ENCODE data around the gene RCL1. TPM values are rescaled to one million over a fixed set of nuclear protein-coding genes. Genes with fewer than 3 reads are reported as not detected.

The RCL1 gene
- polyA plus RNA-seq, 1 experiment, result 5.1 TPM

DNA sequence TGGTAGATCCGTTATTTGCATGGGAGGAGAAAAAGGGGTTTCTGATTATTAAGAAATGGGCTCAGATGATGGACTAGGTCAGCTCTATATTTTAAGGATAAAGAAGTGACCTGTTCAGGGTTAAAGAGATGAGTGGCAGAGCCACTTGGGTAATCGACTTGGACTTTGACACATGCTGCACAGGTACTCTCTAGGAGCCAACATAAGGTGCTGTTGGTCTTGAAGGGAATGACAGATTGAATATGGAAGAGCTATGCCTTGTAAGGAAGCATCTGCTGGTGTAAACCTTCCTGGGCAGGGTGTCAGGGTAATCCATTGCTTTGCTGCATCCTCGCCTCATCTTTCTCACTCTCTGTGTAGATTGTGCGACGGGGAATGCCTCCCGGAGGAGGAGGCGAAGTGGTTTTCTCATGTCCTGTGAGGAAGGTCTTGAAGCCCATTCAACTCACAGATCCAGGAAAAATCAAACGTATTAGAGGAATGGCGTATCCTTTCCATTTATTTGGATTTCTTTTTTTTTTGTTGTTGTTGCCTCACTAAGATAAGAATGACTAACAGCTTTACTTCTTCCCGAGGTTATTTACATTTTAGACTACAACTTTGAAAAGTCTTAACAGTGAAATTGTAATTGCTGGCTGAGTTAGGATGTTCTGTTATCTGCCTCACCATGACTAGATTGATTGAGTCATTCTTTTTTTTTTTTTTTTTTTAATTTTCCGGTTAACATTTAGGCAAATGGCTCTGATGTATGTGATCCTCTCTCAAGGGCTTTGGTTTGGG lies 41.2 kb downstream of the RCL1 start:
- CTCF ChIA-PET, result interaction anchor here (0.9 kb wide), 2 partner anchors 74 to 151 kb away, joined by 3 to 4 read pairs; partner anchors contain the start of gene JAK2

DNA sequence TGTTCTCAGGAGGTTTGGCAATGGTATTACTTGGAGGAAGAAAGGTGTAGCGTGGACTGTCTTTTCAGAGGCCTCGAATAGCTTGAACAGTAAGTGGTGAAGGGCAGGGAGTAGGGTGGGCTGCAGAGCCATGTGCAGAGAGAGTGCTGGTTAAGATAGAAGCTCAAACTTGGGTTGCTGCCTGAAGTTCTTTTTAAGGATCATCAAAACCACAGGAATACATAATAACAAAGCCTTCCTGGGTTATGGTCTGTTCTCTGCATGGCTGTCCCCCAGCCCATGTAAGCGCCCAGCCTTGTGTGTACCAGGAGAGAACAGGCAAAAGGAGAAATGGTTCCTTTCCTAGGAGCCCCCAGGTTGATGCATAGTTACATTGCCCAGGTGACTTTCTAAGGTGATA lies 43.9 kb downstream of the RCL1 start:
- POLR2A ChIA-PET, result no interaction called here

More for the DNA sequence above, 41.2 kb downstream of the RCL1 start:
- no peak for TF ChIP-seq CTCF (IDR thresholded peaks at IDR 0.05; ENCODE audit: insufficient read depth, low read depth, low read length)
- no peak for DNase-seq (ENCODE audit: low read depth)
- H3K36me3 ChIP-seq (ENCODE audit: control insufficient read depth, insufficient read depth, low read length), result no peaks in the 10 kb centered on the region
- POLR2A ChIA-PET, result no interaction called here
- H3K27me3 ChIP-seq (ENCODE audit: control insufficient read depth, insufficient read depth, low read length), result no peaks in the 10 kb centered on the region
- no peak overlapping the region for H3K4me3 ChIP-seq (ENCODE audit: low read depth, low read length)

GRCh38 chr9:4837261-4838188 lies 44.8 kb downstream of the RCL1 start:
- ChIA-PET POLR2A (interaction anchor here (0.6 kb wide), 2 partner anchors 50 to 146 kb away, joined by 3 to 4 read pairs; no protein-coding TSS in a partner anchor), CTCF (interaction anchor here (0.9 to 2.2 kb wide), 8 partner anchors 10 to 88 kb away, joined by 3 to 9 read pairs (median 4); partner anchors contain the start of gene RCL1)
- H3K36me3 ChIP-seq (ENCODE audit: control insufficient read depth, insufficient read depth, low read length), result no peaks in the 10 kb centered on the region
- peak; percentile 74 for DNase-seq (ENCODE audit: low read depth)
- H3K4me3 ChIP-seq (ENCODE audit: low read depth, low read length), result no peak overlapping the region
- TF ChIP-seq CTCF (IDR thresholded peaks at IDR 0.05; ENCODE audit: insufficient read depth, low read depth, low read length), result no peak
- H3K27me3 ChIP-seq (ENCODE audit: control insufficient read depth, insufficient read depth, low read length), result no peaks in the 10 kb centered on the region

More for the DNA sequence above, 43.9 kb downstream of the RCL1 start:
- Histone ChIP-seq H3K27me3 (ENCODE audit: control insufficient read depth, insufficient read depth, low read length) (no peaks in the 10 kb centered on the region), H3K36me3 (ENCODE audit: control insufficient read depth, insufficient read depth, low read length) (no peaks in the 10 kb centered on the region), H3K4me3 (ENCODE audit: low read depth, low read length) (no peak overlapping the region)
- CTCF ChIA-PET, result no interaction called here
- no peak for TF ChIP-seq CTCF (IDR thresholded peaks at IDR 0.05; ENCODE audit: insufficient read depth, low read depth, low read length)
- no peak for DNase-seq (ENCODE audit: low read depth)

DNA sequence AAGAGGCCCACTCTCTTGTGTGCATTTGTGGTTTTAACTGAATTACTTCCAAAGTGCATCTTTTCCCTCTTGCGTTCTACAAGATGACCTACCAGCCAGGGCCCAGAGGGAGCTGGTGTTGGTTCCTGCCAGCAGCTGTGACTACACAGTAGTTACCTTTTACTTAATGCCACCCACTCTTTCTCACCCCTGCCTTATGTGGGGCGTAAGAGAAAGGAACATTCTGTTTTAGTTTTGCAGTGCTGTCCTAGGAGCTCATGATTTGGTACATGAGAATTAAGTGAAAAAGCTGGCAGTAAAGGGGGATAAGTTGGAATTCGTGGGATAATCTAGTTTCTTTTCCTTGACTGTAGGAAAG lies 45.4 kb downstream of the RCL1 start:
- no peak for DNase-seq (ENCODE audit: low read depth)
- Histone ChIP-seq H3K27me3 (ENCODE audit: control insufficient read depth, insufficient read depth, low read length) (no peaks in the 10 kb centered on the region), H3K4me3 (ENCODE audit: low read depth, low read length) (no peak overlapping the region), H3K36me3 (ENCODE audit: control insufficient read depth, insufficient read depth, low read length) (no peaks in the 10 kb centered on the region)
- TF ChIP-seq CTCF (IDR thresholded peaks at IDR 0.05; ENCODE audit: insufficient read depth, low read depth, low read length), result no peak
- CTCF ChIA-PET, result interaction anchor here (0.9 to 2.2 kb wide), 8 partner anchors 10 to 89 kb away, joined by 3 to 9 read pairs (median 4); partner anchors contain the start of gene RCL1
- POLR2A ChIA-PET, result interaction anchor here (0.6 kb wide), 2 partner anchors 50 to 145 kb away, joined by 3 to 4 read pairs; no protein-coding TSS in a partner anchor
